ENCODE results near the gene PIP4P1. TPM values are rescaled to one million over a fixed set of nuclear protein-coding genes. Genes with fewer than 3 reads are reported as not detected.

Gene PIP4P1
- total and polyA plus RNA-seq, 2 of the 13 experiments (the other 11 are each of a cell fraction or from before 2014, with no cell fraction given) = 33.4 to 47.0 TPM

GRCh38 chr14:20454516-20455354 is 6.5 kb downstream of the PIP4P1 start, which contains the start of the genes APEX1 and OSGEP (continued):
- no peak for TF ChIP-seq KIAA2018 (CRISPR knock-in tag; IDR thresholded peaks at IDR 0.05; ENCODE audit: borderline replicate concordance)
- 0 out of 2 replicates have a peak, but pooled peaks have one; percentile 80 for TF ChIP-seq ZNF30 (CRISPR knock-in tag; IDR thresholded peaks at IDR 0.05)
- TF ChIP-seq HMG20A (CRISPR knock-in tag; IDR thresholded peaks at IDR 0.05; ENCODE audit: borderline replicate concordance) = no peak
- TF ChIP-seq NFIB (CRISPR knock-in tag; IDR thresholded peaks at IDR 0.05; ENCODE audit: borderline replicate concordance) = no peak
- TF ChIP-seq, protein P1, sequence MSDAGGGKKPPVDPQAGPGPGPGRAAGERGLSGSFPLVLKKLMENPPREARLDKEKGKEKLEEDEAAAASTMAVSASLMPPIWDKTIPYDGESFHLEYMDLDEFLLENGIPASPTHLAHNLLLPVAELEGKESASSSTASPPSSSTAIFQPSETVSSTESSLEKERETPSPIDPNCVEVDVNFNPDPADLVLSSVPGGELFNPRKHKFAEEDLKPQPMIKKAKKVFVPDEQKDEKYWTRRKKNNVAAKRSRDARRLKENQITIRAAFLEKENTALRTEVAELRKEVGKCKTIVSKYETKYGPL (CRISPR knock-in tag; IDR thresholded peaks at IDR 0.05) = peak; percentile 34; the same call in 1 of the 2 replicates
- TF ChIP-seq, protein P2, sequence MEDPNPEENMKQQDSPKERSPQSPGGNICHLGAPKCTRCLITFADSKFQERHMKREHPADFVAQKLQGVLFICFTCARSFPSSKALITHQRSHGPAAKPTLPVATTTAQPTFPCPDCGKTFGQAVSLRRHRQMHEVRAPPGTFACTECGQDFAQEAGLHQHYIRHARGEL (CRISPR knock-in tag; IDR thresholded peaks at IDR 0.05) = peak; percentile 51; the same call in 1 of the 2 replicates
- peak; percentile 76; the same call in 1 of the 2 replicates for TF ChIP-seq ZNF607 (CRISPR knock-in tag; IDR thresholded peaks at IDR 0.05; ENCODE audit: borderline replicate concordance)
- TF ChIP-seq PLRG1 (conservative IDR thresholded peaks at IDR 0.05) = no peak
- peak; percentile 66; the same call in 1 of the 2 replicates for TF ChIP-seq SIX4 (CRISPR knock-in tag; IDR thresholded peaks at IDR 0.05)
- no peak for TF ChIP-seq ZFP36L2 (CRISPR knock-in tag; IDR thresholded peaks at IDR 0.05)
- no peak for TF ChIP-seq ZFAT (CRISPR knock-in tag; conservative IDR thresholded peaks at IDR 0.05)
